Measurements from ENCODE around the gene ASXL1.
A peak's percentile ranks its signal among the peaks of the same experiment; 100 is the strongest.
"Not testable (repeated sequence)": the region's sequence is repeated elsewhere in the genome, so short reads cannot be mapped to it uniquely, and the experiment has no call there.

Gene ASXL1

DNA sequence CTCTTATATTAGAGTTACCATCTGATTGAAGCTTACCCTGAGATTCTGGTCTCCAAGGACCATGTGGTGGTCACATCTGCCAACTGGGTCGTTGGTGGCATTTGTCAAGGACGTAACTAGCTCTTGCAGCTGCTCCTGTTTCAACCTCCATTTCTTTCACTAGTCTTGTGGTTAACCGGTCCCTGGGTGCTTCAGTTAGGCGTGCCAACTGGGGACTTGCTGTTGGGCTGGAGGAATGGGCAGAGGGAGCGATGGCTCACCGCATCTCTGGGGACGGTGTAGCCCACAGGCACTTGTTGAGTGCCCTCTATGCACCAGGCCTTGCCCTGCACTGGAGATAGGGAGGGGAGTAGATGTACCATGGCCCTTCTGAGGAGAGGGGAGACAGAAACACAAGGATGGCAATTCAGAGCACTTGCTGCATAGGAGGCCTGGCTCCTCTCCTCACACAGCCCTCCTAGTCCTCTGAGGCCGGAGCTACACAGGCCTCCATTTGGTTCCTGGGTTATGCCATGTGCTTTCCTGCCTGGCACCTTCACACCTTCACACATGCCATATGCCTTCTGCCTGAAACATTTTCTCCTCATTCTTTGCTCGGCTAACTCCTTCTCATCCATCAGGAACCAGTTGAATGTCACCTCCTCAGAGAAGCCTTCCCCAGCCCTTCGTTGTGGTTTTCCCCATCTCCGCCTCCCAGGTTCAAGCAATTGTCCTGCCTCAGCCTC lies 20.0 kb upstream of the ASXL1 start:
- DNase-seq, result no peak

DNA sequence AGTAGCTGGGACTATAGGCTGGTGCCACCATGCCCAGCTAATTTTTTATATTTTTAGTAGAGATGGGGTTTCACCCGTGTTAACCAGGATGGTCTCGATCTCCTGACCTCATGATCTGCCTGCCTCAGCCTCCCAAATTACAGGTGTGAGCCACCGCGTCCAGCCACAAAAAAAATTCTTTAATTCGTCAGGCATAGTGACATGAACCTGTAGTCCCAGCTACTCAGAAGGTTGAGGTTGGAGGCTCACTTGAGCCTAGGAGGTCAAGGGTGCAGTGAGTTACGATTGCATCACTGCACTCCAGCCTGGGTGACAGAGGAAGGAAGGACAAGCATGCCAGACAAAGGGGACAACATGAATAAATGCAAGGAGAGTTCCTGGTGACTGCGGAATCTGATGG lies 19.5 kb upstream of the ASXL1 start:
- no peak for DNase-seq

DNA sequence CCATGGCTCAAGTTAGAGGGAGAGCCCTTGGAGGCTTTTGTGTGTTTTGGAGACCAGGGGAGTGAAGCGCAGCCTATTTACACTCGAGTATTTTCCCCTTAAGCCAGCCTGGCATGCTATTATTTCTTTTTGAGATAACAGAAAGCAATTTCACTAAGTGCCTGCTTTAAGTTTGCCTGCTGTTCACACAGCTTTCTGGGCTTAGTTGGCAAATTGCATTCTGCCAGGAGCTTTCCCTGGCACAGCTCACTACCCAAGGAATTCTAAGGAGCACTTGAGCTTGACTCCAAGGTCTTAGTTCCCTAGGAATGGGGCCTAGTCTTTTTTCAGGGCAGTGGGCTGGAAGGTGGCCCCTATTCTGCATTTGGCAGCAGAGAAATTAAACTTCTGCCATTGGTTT lies 19.0 kb upstream of the ASXL1 start:
- DNase-seq, result no peak

DNA sequence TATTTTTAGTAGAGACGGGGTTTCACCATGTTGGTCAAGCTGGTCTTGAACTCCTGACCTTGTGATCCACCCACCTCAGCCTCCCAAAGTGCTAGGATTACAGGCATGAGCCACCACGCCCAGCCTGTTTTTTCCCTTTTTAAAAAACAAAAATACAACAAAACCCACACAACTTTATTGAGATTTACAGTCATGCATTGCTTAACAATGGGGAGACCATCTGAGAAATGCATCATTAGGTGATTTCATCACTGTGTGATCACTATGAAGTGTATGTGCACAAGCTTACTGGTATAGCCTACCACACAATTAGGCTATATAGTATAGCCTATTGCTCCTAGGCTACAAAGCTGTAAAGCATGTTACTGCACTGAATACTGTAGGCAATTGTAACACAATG lies 17.1 kb upstream of the ASXL1 start:
- DNase-seq, result not testable (repeated sequence)

DNA sequence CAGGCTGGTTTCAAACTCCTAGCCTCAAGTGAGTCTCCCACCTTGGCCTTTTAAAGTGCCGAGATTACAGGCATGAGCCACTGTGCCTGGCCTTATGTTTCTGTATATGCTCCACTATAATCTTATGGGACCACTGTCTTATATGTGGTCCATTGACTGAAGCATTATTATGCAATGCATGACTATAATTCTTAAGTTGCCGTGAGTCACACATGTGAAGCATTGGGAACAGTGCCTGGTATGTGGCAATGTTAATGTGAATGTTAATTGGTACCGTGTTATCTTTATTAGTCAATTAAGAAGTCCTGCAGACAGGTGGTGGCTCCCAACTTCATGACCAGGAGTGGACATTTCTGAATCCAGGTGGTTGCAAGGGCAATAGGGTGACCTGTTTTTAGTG lies 14.7 kb upstream of the ASXL1 start:
- DNase-seq, result no peak

DNA sequence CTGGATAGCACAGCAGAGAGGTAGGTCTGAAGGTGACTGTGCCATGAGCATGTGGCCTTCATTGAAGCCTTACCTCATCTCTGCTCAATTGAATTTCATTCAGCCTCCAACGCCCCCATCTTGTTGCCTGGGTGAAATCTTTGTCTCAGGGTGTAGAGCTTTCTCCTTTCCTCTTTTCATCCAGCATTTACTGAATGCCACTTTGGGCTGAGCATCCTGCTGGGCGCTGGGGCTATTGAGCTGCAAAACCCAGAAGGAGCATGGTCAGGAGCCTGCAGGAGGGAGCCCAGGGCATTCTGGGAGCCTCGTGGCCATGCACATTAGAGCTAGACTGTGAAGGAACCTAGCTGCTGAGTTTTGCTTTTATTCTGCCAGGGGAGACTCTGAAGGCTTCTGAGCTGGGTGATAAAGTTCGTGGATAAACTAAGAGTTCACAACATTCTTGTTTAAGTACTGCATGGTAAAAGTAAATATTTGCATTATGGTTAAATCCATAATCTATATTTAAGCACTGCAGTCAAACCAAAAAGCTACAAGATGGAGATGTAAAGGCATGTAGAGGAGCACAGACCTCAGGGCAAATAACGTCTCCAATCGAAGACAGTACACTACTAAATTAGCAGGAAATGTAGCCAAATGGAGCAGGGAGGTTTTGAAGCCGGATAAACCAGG lies 13.2 kb upstream of the ASXL1 start:
- DNase-seq, result no peak

DNA sequence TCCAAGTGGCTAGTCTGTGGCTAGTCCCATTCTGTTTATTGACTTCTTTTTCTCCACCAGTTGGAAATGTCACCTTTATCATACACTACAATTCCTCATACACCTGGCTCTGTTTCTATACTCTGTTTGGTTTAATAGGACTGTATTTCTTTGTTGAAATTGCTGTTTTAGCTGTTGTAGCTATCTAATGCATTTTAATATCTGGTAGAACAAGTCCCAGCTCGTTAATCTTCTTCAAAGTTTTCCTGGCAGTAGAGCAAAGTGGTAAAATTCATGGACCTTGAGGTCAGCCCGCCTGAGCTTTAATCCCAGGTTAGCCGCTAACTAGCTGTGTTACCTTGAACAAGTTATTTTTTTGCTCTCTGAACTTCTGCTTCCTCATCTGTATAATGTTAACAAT lies 9.9 kb upstream of the ASXL1 start:
- no peak for DNase-seq

DNA sequence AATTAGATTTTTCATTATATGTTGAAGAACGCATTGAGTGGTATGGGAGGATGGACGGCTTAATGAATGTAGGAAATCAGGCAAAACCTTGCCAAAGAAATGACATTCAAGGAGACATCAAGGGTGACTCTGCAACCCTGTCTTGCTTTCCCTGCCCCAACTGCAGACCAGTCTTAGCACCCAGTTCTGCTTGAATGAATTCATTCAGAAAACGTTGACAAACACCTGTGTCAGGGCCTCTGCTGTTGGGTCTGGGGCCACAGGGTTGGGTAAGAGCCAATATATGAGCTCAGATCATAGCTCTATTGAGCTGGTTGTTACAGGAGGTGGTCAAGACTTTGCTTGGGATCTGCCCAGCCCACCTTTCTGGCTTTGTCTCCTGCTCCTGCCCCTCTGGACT lies 7.7 kb upstream of the ASXL1 start:
- no peak for DNase-seq

DNA sequence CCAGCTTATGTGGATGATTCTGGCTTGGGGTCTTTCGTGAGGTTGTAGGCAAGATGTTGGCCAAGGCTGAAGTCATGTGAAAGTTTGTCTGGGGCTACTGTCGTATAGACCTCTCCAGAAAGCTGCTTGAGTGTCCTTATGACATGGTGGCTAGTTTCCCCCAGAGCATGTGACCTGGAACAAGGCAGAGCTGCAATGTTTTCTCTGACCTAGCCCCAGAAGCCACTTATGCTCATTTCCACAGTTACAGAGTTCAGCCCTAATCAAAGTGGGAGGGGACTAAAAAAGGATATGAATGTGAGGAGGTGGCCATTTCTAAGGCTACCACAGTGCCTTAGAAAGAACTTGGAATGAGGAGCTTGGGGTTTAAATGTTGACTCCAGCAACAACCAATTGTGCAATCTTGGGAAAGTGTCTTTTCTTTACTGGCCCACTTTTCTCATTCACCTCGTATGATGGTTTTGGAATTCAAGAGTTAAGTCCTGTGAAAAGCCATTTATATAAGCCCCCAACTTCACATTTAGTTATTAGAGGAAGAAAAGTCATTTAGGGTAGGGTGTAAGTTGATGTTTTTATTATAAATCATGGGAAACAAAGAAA lies 5.9 kb upstream of the ASXL1 start:
- DNase-seq, result no peak

DNA sequence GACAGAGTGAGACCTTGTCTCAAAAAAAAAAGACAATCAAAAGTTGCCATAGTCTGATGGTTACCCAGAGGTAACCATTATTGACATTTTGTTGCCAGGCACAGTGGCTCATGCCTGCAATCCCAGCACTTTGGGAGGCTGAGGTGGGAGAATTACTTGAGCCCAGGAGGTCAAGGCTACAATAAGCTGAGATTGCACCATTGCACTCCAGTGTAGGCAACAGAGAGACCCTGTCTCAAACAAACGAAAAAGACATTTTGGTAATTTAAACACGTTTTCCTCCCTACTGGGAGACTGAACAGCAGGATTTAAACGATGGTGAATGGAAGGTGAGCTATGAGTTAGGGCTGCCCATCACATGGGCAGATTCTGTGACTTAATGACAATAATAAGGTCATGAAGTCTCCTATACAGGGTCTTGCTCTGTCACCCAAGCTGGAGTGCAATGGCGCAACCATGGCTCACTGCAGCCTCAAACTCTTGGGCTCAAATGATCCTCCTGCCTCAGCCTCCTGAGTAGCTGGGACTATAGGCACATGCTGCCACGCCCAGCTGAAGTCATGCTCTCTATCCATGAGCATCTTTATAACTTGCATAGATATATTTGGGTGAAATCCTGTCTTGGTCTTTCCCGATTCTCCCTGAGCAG lies 4.2 kb upstream of the ASXL1 start:
- no peak for DNase-seq

DNA sequence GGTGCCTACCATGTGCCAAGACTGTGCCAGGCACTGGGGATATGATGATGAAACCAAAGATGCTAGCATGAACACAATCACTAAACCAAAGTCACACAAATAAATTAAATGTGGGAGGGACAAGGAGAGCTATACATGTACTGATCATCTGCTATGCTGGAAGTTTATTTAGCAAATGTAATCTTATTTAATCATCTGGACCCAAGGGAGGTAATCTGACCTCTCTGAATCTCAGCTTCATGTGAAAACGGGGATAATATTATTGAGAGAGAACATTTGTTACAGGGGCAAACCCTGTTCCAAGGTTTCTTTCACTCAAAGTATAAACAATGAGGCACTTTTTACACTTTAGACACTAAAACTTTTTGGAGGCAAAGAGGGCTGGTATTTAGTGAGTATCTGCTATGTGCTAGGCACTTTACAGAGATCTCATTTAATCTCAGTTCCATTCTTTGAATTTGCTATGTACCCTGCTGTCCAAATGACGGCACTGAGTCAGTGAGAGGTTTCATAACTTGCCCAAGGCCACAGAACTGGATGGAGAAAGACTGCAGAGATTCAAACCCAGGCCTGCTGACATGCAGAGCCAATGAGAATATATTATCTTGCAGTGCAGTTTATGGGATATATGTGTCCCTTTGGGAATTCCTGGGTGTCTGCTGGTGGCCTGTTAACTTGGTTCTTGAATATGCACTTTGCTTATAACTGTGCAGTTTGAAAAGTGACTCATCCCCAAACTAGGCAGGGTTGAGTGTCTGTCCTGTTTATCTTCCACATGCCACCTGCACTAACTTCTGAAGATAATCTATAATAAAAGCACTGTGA lies 3.3 kb upstream of the ASXL1 start:
- DNase-seq, result no peak

DNA sequence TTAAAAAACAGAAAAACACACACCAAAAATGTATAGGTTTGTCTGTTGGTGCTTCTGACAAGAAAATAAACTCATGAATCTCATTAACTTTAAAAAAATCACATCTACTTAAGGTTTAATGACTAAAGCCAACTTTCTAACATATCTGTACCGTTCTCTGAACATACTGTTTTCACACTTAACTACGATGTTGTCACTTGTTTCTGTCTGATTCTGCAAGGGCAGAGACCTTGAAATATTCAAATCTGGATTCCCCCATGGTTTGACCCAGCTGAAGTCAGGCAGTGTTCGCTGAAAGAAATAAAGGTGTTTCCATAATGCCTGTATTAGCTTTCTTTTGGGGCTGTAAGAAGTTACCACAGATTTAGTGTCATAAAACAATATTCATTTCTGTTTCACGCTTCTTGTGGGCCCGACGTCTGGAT lies 2.7 kb upstream of the ASXL1 start:
- DNase-seq, result no peak

DNA sequence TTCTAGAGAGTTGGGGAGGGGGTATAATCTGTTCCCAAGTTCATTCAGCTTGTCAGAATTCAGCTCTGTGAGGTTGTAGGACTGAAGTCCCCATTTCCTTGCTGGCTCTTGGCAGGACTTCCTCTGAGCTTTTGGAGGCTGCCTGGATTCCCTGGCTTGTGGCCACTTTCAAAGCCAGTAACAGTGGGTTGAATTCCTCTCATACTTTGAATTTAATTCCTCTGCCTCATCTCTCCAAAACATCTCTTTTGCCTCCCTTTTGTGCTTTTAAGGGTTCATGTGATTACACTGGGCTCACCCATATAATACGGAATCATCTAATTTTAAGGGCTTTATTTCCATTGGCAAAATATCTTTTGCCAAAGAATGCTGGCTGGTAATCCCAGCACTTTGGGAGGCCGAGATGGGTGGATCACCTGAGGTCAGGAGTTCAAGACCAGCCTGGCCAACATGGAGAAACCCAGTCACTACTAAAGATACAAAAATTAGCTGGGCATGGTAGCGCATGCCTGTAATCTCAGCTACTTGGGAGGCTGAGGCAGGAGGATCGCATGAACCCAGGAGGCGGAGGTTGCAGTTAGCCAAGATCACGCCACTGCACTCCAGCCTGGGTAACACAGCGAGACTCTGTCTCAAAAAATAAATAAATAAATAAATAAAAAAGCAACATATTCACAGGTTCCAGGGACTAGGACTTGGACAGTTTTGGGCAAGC lies 2.1 kb upstream of the ASXL1 start:
- DNase-seq, result not testable (repeated sequence)

DNA sequence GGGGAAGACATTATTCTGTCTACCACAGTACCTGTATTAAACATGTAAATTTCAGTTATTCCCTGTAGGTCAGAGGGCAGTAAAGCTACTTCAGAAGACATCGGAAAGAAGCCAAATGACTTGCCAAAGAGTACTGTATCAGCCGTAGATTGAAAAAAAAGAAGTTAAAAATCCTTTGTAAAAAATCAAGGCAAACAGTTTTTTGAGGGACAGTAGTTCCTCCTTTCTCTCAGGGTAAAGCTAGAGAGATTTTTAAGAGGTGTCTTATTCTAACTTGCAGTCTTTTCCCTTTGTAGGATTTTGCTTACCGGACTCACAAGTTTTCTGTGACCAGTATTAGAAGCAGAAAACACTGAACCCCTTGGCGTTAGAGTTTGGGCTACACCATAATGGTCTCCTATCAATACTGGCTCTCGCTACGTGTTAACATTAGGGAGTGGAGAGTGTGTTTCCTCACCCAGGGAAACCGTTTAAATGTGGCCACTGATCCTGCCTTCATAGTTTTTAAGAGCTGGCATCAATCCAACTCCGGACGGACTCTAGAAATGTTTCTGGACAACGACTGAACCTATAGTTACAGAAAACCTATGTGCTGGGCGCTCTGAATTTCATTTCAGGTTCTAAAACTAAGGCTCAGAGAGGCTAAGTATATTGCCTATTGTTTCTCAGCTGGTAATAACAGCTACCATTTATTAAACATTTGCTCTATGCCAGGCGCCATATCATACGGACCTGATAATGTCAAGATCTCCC lies 1.3 kb upstream of the ASXL1 start:
- DNase-seq, result no peak

DNA sequence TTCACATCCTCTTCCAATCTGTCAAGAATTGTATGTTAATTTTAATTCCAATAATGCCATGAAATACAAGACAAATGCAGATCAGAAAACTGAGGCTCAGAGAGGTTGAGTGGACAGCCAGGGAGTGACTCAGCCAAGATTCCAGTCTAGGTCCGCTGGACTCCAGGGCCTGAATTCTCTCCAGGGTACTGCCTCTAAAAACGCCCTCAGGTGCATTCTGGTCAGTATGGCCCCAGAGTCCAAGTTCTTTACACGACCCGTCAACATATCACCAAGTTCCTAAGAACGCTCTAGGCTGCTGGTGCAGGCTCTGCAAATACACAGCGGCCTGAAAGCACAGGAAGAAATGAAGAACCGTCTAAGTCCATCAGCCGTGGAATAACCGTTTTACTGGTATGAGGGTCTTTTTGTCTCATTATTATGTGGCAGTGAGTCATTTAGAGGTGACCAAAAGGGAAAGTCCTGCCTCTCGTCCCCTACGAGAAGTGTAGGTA lies 709 bp upstream of the ASXL1 start:
- no peak for DNase-seq

DNA sequence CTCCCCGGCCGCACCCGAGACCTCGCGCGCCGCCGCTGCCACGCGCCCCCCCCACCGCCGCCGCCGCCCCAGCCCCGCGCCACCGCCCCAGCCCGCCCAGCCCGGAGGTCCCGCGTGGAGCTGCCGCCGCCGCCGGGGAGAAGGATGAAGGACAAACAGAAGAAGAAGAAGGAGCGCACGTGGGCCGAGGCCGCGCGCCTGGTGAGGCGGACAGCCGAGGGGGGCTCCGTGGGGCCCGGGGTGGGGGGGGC lies 426 bp downstream of the ASXL1 start:
- peak in 1 of 2 donors; percentile 67 for DNase-seq

DNA sequence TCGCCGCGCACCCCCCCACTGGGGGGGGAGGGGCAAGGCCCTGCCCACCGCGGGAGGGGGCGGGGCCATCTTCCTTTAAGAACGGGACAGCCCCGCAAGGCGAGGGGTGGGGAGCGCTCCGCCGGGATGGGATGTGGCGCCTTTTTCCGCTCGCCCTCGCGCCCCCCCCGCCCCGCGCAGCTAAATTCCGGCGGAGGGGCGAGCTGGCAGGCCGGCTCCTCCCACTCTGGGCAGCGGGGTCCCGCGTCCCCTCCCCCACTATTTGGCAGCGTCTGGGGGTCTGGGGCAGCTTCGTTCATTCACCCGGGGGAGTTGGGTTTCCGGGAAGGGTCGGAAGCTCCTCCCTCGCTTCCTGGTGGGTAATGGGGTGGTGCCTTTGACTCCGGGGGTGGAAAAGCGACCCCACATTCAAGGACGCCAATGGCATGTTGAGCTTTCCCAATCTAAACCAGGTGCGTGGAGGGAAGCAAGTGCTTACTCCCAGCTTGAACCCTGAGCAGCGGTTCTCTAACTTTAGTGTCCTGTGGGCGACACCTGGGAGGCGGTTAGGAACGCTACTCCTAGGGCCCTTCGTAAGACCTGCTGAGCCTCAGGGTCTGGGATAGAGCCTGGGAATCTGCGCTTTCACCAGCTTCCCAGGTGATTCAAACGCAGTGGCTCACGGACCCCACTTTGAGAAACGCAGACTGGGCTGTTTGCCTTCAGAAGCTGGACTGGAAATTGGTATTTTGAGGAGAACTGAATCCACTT lies 927 bp downstream of the ASXL1 start:
- peak in 1 of 2 donors; percentile 63 for DNase-seq

DNA sequence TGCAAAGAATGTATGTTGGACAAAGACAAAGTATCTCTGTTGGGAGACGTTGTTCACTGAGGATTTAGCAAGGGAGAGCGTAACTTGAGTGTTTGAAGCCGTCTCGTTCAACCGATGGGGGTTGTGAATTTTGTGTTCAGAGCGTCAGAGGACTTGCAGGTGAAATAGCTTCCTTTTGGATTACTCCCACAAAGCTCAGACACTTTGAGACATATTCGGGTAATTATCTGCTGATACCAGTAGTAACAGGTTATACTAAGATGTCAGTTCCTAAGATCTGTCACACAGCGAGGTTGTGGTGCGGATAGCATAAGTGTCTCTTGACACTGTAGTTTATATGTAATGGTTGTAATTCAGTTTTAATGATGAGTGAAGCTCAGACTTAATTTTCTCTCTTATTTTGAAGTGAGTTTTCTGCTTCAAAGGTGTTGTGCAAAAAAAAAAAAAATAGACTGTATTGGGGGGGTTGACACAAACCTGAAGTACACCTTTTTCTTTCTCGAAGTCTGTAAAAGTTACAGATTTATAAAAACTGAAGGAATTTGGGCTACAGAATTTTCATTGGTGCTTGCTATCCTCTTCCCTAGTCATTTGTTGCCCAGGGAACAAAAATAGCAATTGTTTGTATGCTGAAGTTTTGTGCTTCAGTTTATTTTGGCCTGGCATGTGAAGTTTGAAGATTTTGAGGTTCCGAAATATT lies 1.7 kb downstream of the ASXL1 start:
- DNase-seq, result no peak

DNA sequence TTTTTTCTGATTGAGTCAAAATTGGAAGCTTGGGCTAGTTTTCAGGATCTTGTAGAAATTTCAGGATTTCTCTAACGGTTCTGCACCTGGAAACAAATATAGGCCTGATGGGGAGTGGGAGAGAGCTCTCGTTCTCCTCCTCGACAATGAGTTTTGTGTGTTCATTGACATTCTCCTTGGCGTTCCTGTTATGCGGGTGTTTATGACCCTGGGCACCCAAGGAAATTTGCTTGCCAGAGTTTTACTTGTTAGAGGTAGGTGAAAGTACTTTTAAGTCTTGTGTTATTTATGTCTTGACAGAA lies 2.2 kb downstream of the ASXL1 start:
- no peak for DNase-seq

DNA sequence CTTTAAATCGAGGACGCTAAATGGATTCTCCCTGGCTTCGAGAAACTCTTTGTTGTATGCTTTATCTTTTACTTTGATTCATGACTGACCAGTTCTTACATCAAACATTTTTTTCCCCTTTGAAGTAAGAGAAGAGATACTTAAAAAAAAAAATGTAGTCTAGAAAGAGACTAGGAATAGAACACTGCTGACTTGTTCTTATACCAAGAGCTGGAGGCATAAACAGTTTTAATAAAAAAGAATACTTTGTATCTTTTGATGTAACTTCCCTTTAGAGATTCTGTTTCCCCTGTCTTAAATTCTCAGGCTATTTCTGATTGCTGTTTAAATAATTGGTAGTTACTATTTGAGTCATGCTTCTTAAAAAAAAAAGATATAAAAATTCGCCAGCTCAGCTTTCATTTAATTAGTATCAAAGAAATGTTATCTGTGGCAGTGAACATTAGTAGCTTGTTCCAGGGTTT lies 4.8 kb downstream of the ASXL1 start:
- DNase-seq, result no peak

Data from bone marrow (tissue), 2 donors.